Sigmoid colon (tissue), 7 donors: ENCODE data around the gene CTDP1. TPM values are rescaled to one million over a fixed set of nuclear protein-coding genes. Genes with fewer than 3 reads are reported as not detected.
A peak's percentile ranks its signal among the peaks of the same experiment; 100 is the strongest.

Experiments used
- DNase-seq: peaks from one replicate; pipeline ENCODE4 v3.0.0-alpha.2; 2019
- H3K27ac ChIP-seq, 4 donors: fragments of 200-600 bp; sonication (generic); one replicate each; pipeline ENCODE4 v1.5.1; 2016 to 2019; ENCODE audit warnings: mild to moderate bottlenecking in 1 of 4
- H3K27me3 ChIP-seq, 3 donors: fragments of 200-600 bp; sonication (generic); one replicate each; pipeline ENCODE4 v1.5.1; 2019; ENCODE audit warnings: mild to moderate bottlenecking in 1 of 3
- H3K36me3 ChIP-seq, 4 donors: fragments of 200-600 bp; sonication (generic); one replicate each; pipeline ENCODE4 v1.5.1; 2016 to 2019
- H3K4me1 ChIP-seq, 4 donors: fragments of 200-600 bp; sonication (generic); one replicate each; pipeline ENCODE4 v1.5.1; 2017 to 2019
- H3K4me3 ChIP-seq, 4 donors: fragments of 200-600 bp; sonication (generic); one replicate each; pipeline ENCODE4 v1.5.1; 2017 to 2019; ENCODE audit warnings: mild to moderate bottlenecking in 2 of 4, moderate library complexity in 1 of 4
- H3K9me3 ChIP-seq, 4 donors: fragments of 200-600 bp in 3 of 4; sonication (generic) in 3 of 4; one replicate each; pipeline versions ENCODE4 v1.5.1 to v1.6.1; 2013 to 2019
- EP300 ChIP-seq, 4 donors: sonication (generic); formaldehyde crosslinking; IDR thresholded peaks; one replicate each; pipeline ENCODE4 v1.6.1; 2017; ENCODE audit warnings: antibody characterized with exemption in 4 of 4
- POLR2A ChIP-seq, 2 donors: fragments of 450-650 bp; IDR thresholded peaks; one replicate each; pipeline ENCODE4 v1.6.1; 2016; ENCODE audit warnings: antibody characterized with exemption in 2 of 2, mild to moderate bottlenecking in 2 of 2, moderate library complexity in 2 of 2
- POLR2AphosphoS5 ChIP-seq, 4 donors: sonication (generic); formaldehyde crosslinking; IDR thresholded peaks; one replicate each; pipeline ENCODE4 v1.6.1; 2017; ENCODE audit warnings: antibody characterized with exemption in 4 of 4
- WGBS, 2 donors: extraction: QIAGEN DNeasy Blood & Tissue Kit; methylation state at CpG; one replicate each; pipeline ENCODE4 v1.1.7; 2013; 5-methylcytosine and 5-hydroxymethylcytosine counted together
- intact Hi-C: fragments of 100-400 bp; cut with DNase I; formaldehyde crosslinking; loops from one replicate; pipeline ENCODE4 v1.15.1; 2023
- polyA plus RNA-seq, 3 donors: library from polyadenylated mRNA; stranded (reverse); fragments of 200-250 nt; gene quantifications; one replicate each; pipeline ENCODE4 v1.2.3, GENCODE V29; 2013
- total RNA-seq, 4 donors: library from RNA; depleted of rRNA; stranded (reverse); fragments of >200 nt; gene quantifications; one replicate each; pipeline ENCODE4 v1.1.0, GENCODE V29; 2016
- TF ChIP-seq, protein P1 (sequence below), 4 experiments: fragments of 450-650 bp in 3 of 4; fragments of 200-600 bp in 1 of 4; IDR thresholded peaks; one replicate each; pipeline ENCODE4 v1.5.1; 2016 to 2019; ENCODE audit warnings: antibody characterized with exemption in 4 of 4, mild to moderate bottlenecking in 3 of 4, moderate library complexity in 2 of 4
- donor health status: healthy with polysubstance abuse.
- donor health status: Bipolar disorder and iron deficiency.
- donor health status: healthy.

CTDP1 gene
- total and polyA plus RNA-seq, 7 donors: 11.1 to 25.9 (median 14.7) TPM

DNA sequence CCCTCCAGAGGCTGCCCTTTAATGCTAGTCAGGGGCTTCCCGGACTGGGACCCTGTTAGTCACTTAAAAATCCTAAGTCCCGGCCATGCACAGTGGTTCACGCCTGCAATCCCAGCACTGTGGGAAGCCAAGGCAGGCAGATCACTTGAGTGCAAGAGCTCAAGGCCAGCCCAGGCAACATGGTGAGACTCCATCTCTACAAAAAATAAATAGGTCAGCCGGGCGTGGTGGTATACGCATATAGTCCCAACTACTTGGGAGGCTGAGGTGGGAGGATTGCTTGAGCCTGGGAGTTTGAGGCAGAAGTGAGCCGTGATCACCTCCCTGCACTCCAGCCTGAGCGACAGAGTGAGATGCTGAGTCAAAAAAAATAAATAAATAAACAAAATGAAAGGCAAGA is 100.9 kb downstream of the CTDP1 start:
- Histone ChIP-seq H3K9me3 (no peaks in the 10 kb centered on the region), H3K27me3 (peaks cover 0 to 46% (median 10%) of the 10 kb centered on the region in 3 donors), H3K36me3 (no peaks in the 10 kb centered on the region), H3K4me3 (no peak overlapping the region), H3K27ac (no peak overlapping the region), H3K4me1 (no peaks in the 10 kb centered on the region)
- peak; percentile 30 for DNase-seq
- TF ChIP-seq POLR2AphosphoS5 (IDR thresholded peaks at IDR 0.05): no peak
- no peak for TF ChIP-seq EP300 (IDR thresholded peaks at IDR 0.05)
- TF ChIP-seq, protein P1, sequence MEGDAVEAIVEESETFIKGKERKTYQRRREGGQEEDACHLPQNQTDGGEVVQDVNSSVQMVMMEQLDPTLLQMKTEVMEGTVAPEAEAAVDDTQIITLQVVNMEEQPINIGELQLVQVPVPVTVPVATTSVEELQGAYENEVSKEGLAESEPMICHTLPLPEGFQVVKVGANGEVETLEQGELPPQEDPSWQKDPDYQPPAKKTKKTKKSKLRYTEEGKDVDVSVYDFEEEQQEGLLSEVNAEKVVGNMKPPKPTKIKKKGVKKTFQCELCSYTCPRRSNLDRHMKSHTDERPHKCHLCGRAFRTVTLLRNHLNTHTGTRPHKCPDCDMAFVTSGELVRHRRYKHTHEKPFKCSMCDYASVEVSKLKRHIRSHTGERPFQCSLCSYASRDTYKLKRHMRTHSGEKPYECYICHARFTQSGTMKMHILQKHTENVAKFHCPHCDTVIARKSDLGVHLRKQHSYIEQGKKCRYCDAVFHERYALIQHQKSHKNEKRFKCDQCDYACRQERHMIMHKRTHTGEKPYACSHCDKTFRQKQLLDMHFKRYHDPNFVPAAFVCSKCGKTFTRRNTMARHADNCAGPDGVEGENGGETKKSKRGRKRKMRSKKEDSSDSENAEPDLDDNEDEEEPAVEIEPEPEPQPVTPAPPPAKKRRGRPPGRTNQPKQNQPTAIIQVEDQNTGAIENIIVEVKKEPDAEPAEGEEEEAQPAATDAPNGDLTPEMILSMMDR (IDR thresholded peaks at IDR 0.05): no peak
- no peak for TF ChIP-seq POLR2A (IDR thresholded peaks at IDR 0.05)
- intact Hi-C loops: no loop called here
- 84 to 89% methylated on average over 8 of the region's 8 CpGs for WGBS, 2 donors

DNA sequence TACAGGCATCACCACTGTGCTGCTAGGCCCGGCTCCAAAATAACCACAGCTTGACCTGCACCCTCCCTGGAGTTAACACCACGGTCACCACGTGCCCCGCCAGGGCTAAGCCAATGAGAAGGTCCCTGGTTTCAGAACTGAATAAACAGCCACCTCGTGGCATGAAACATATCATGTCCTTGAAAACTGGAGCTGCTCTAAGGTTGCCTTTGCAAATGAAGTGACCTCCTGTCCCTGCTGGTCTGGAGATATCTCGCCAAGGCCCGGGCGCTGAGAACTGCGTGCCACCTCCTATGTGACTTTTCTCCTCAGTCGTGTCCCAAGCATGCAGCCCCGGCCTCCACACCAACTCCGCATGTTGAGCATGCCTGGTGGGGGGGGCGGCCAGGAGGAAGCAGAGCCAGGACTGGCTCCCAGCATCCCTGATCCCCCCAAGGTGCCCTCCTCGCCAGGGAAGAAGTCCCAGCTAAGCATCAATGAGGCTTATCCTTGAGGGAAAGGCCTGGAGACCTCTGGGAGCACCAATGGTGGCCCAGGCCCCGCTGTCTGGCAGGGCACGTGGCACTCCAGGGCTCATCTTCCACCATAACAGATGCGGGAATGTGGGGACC is 101.8 kb downstream of the CTDP1 start:
- WGBS, 2 donors: 74 to 86% methylated on average over 17 of the region's 17 CpGs
- Histone ChIP-seq H3K9me3 (no peaks in the 10 kb centered on the region), H3K27me3 (peaks cover 0 to 46% (median 13%) of the 10 kb centered on the region in 3 donors), H3K27ac (no peak overlapping the region), H3K4me3 (no peak overlapping the region), H3K4me1 (no peaks in the 10 kb centered on the region), H3K36me3 (no peaks in the 10 kb centered on the region)
- intact Hi-C loops: no loop called here
- peak; percentile 43 for DNase-seq
- TF ChIP-seq POLR2AphosphoS5 (IDR thresholded peaks at IDR 0.05) (no peak), POLR2A (IDR thresholded peaks at IDR 0.05) (no peak), EP300 (IDR thresholded peaks at IDR 0.05) (no peak)
- TF ChIP-seq, protein P1 (IDR thresholded peaks at IDR 0.05): no peak

DNA sequence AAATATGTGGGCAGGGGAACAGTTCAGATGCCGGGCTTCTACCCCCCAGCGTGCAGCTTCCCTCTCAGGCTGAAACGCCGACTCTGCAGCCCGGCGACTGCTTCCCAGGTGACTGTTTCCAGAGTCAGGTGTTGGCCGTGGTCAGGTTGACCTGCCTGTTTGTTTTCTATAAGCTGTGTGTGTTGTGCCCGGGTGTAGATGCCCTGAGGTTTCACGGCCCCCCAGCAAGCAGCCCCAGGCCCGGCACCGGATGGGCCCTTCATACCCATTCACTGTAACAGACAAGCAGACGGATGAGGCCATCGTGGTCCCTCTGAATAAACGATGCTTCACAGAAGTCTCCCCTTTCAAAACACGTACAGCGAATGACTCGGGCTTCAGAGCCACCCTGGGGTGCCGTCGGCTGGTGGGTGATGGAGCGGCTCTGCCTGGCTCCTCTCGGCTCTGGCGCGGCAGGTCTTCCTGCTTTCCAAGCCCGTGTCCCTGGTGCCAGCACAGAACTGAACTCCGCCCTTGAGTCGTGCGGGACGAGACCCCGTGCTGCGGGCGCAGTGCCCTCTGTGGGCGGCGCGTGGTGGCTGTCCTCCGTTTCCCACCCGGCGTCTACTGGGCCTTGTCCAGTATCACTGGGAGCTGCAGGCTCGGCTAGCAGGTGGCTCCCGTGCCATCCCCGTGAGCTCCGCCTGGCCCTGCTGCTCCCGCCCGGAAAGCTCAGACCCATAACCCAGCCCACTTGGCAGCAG is 103.1 kb downstream of the CTDP1 start:
- intact Hi-C loops: no loop called here
- H3K27me3 ChIP-seq: peaks cover 5 to 54% (median 22%) of the 10 kb centered on the region in 3 donors
- 87 to 89% methylated on average over 43 of the region's 43 CpGs for WGBS, 2 donors
- no peaks in the 10 kb centered on the region for H3K9me3 ChIP-seq
- DNase-seq: peak; percentile 52
- H3K27ac ChIP-seq: no peak overlapping the region
- no peak overlapping the region for H3K4me3 ChIP-seq
- TF ChIP-seq EP300 (IDR thresholded peaks at IDR 0.05) (no peak), POLR2A (IDR thresholded peaks at IDR 0.05) (no peak), POLR2AphosphoS5 (IDR thresholded peaks at IDR 0.05) (no peak)
- TF ChIP-seq, protein P1 (IDR thresholded peaks at IDR 0.05): no peak
- H3K4me1 ChIP-seq: peaks cover 0 to 2% (median 1%) of the 10 kb centered on the region in 4 donors
- H3K36me3 ChIP-seq: no peaks in the 10 kb centered on the region

DNA sequence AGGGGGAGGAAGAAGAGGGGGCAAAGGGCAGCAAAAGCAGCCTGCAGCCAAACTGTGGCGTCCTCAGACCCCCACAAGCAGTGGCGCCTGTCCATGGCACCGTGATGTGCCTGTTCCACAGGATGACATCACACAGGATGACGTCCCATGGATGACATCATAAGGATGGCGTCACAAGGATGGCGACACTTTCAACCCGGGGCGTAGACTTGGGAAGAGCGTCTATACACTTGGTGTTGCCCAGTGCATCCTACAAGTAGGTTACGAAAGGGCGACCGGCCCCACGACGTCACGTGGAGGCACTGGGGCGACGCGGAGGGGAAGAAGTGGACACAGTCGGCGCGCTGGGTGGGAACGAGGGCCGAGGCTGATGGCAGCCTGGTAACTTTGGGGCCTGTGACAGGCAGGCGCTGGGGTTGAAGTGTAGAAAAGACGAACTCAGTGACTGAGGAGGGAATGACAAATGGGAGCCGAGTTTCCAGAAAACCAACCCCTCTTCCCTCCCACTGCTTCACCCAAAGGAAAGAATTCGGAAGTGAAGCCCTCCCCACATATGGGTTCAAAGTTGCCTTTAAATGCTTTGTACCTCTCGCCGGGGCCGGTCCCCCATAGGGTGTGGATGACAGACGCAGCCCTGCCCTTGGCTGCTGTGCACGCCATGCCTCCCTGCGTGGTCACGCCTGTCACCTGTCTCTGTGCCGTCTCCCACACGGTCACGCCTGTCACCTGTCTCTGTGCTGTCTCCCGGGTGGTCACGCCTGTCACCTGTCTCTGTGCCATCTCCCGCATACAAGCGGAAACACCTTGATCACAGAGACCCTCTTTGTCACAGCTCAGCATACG is 104.7 kb downstream of the CTDP1 start:
- Histone ChIP-seq H3K4me3 (no peak overlapping the region), H3K4me1 (peaks cover 0 to 10% (median 9%) of the 10 kb centered on the region in 4 donors), H3K36me3 (no peaks in the 10 kb centered on the region), H3K9me3 (no peaks in the 10 kb centered on the region), H3K27me3 (peaks cover 16 to 70% (median 38%) of the 10 kb centered on the region in 3 donors), H3K27ac (no peak overlapping the region)
- intact Hi-C loops: no loop called here
- peak; percentile 39 for DNase-seq
- 75 to 87% methylated on average over 42 of the region's 42 CpGs for WGBS, 2 donors
- TF ChIP-seq POLR2A (IDR thresholded peaks at IDR 0.05) (no peak), POLR2AphosphoS5 (IDR thresholded peaks at IDR 0.05) (no peak), EP300 (IDR thresholded peaks at IDR 0.05) (no peak)
- TF ChIP-seq, protein P1 (IDR thresholded peaks at IDR 0.05): no peak
